ENCODE results near the gene INSL3.

GRCh38 chr19:17770613-17771012 lies 50.7 kb downstream of the INSL3 start:
- TF ChIP-seq, protein P1, sequence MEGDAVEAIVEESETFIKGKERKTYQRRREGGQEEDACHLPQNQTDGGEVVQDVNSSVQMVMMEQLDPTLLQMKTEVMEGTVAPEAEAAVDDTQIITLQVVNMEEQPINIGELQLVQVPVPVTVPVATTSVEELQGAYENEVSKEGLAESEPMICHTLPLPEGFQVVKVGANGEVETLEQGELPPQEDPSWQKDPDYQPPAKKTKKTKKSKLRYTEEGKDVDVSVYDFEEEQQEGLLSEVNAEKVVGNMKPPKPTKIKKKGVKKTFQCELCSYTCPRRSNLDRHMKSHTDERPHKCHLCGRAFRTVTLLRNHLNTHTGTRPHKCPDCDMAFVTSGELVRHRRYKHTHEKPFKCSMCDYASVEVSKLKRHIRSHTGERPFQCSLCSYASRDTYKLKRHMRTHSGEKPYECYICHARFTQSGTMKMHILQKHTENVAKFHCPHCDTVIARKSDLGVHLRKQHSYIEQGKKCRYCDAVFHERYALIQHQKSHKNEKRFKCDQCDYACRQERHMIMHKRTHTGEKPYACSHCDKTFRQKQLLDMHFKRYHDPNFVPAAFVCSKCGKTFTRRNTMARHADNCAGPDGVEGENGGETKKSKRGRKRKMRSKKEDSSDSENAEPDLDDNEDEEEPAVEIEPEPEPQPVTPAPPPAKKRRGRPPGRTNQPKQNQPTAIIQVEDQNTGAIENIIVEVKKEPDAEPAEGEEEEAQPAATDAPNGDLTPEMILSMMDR (conservative IDR thresholded peaks at IDR 0.05; ENCODE audit: low read length): no peak
- TF ChIP-seq EZH2phosphoT487 (IDR thresholded peaks at IDR 0.05; ENCODE audit: borderline replicate concordance): no peak
